Pancreas (tissue), 10 donors: Measurements from ENCODE around the gene ANKRD42. TPM values are rescaled to one million over a fixed set of nuclear protein-coding genes. Genes with fewer than 3 reads are reported as not detected.

ENCODE experiments used
- ATAC-seq, 4 donors: fragments of 200-7000 bp; cut with Tn5 transposase; one replicate each; pipeline versions ENCODE4 v1.8.0 to v1.9.1; 2020; ENCODE audit warnings: mild to moderate bottlenecking in 4 of 4, moderate library complexity in 4 of 4
- DNase-seq, 6 donors: peaks; one replicate each; pipeline ENCODE4 v3.0.0-alpha.2; 2020
- FAIRE-seq: peaks from 2 replicates; lab custom pipeline; 2012; peaks lifted over from hg19 to GRCh38; lab: Jason Lieb, UNC
- H3K27ac ChIP-seq, 4 donors: fragments of 200-600 bp; sonication (generic); 1 replicate in 3 of 4; 2 replicates in 1 of 4; pipeline versions ENCODE4 v1.5.0 to v1.8.0; 2020
- H3K27me3 ChIP-seq, 4 donors: fragments of 200-600 bp; one replicate each; pipeline ENCODE4 v1.8.0; 2021
- H3K36me3 ChIP-seq, 3 donors: fragments of 200-600 bp; sonication (generic) in 1 of 3; one replicate each; pipeline versions ENCODE4 v1.5.0 to v1.8.0; 2020 to 2021
- H3K4me1 ChIP-seq, 3 donors: fragments of 200-600 bp; one replicate each; pipeline ENCODE4 v1.8.0; 2021
- H3K4me3 ChIP-seq, 4 donors: fragments of 200-600 bp; sonication (generic) in 2 of 4; one replicate each; pipeline versions ENCODE4 v1.5.0 to v1.8.0; 2020 to 2021
- H3K9me3 ChIP-seq, 4 donors: fragments of 200-600 bp; one replicate each; pipeline ENCODE4 v1.8.0; 2021
- WGBS, 2 donors: extraction: QIAGEN DNeasy Blood & Tissue Kit; methylation state at CpG; one replicate each; pipeline ENCODE4 v1.1.7; 2013; 5-methylcytosine and 5-hydroxymethylcytosine counted together
- intact Hi-C, 3 donors: fragments of 100-400 bp; cut with DNase I; formaldehyde crosslinking; loops; one replicate each; pipeline versions ENCODE4 v1.11.1 to v1.14.2; 2022
- polyA plus RNA-seq, 2 donors: library from polyadenylated mRNA; stranded (reverse); fragments of 200-250 nt; gene quantifications; one replicate each; pipeline ENCODE4 v1.2.3, GENCODE V29; 2013
- total RNA-seq, 6 donors: library from RNA; stranded (reverse); fragmentation: NEBNext Ultra II Directional in 4 of 6; extraction: Animal tissue kit (Norgen Biotek cat#: 25700) in 4 of 6; gene quantifications; one replicate each; pipeline versions ENCODE4 v1.2.1 to v1.2.4, GENCODE V29; 2021 to 2023
- TF ChIP-seq, protein P1 (sequence below), 4 donors: fragments of 200-600 bp; sonication (generic) in 3 of 4; IDR thresholded peaks; one replicate each; pipeline versions ENCODE4 v1.5.0 to v1.8.0; 2021; ENCODE audit warnings: antibody characterized with exemption in 4 of 4
- donor health status: healthy with polysubstance abuse.
- donor health status: DM: no; HTN: no; CAD: no; lungs with moderate emphysema.
- donor health status: DM: no; HTN: no; CAD: no.
- donor health status: control.
- donor health status: control.
- donor health status: Bipolar disorder and iron deficiency.
- donor health status: DM: yes; HTN: yes; CAD: no.
- donor health status: DM: no; HTN: no; CAD: no.
- donor health status: DM: no; HTN: no; CAD: no.
- donor health status: DM: yes; HTN: yes; CAD: no.

Gene ANKRD42
- total and polyA plus RNA-seq, 8 donors: 3.5 to 8.1 (median 5.3) TPM

DNA sequence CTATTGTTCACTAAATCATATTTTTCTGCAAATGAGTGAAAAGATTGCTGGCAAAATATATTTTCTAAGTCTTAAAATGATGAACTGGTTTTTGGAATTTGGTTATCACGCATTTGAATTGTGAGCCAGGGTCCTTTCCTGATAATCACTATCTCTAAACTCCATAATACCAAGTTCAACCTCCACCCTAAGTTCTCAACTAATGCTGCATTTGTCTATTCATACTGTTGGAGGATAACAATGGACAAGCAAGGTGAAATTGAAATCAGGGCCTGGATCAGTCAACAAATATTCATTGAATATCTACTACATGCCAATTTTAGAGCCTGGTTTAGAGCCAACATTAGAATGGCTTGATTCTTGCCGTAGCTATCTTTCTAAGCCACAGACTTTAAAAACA, 41.2 kb upstream of the ANKRD42 start:
- DNase-seq: no peak
- intact Hi-C loops: no loop called here

DNA sequence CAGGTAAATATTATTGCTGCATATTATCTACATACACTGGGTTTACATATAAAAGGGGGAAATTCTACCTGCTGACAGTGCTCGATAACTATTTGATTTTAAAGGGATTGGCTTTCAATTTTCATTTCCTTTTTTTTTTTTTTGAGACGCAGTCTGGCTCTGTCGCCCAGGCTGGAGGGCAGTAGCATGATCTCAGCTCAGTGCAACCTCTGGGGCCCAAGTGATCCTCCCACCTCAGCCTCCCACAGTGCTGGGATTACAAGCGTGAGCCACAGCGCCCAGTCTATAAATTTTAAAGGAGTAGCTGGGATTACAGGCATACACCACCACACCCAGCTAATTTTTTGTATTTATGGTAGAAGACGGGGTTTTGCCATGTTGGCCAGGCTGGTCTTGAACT, 39.7 kb upstream of the ANKRD42 start:
- Histone ChIP-seq H3K27me3 (no peaks in the 10 kb centered on the region), H3K27ac (no peak overlapping the region), H3K9me3 (no peaks in the 10 kb centered on the region), H3K4me1 (no peaks in the 10 kb centered on the region), H3K4me3 (no peak overlapping the region), H3K36me3 (no peaks in the 10 kb centered on the region)
- no peak for FAIRE-seq
- TF ChIP-seq, protein P1, sequence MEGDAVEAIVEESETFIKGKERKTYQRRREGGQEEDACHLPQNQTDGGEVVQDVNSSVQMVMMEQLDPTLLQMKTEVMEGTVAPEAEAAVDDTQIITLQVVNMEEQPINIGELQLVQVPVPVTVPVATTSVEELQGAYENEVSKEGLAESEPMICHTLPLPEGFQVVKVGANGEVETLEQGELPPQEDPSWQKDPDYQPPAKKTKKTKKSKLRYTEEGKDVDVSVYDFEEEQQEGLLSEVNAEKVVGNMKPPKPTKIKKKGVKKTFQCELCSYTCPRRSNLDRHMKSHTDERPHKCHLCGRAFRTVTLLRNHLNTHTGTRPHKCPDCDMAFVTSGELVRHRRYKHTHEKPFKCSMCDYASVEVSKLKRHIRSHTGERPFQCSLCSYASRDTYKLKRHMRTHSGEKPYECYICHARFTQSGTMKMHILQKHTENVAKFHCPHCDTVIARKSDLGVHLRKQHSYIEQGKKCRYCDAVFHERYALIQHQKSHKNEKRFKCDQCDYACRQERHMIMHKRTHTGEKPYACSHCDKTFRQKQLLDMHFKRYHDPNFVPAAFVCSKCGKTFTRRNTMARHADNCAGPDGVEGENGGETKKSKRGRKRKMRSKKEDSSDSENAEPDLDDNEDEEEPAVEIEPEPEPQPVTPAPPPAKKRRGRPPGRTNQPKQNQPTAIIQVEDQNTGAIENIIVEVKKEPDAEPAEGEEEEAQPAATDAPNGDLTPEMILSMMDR (IDR thresholded peaks at IDR 0.05): no peak
- no peak for ATAC-seq
- DNase-seq: no peak
- intact Hi-C loops: no loop called here
- 91 to 94% methylated on average over 6 of the region's 6 CpGs for WGBS, 2 donors

More for the DNA sequence above, 41.2 kb upstream of the ANKRD42 start:
- WGBS, 2 donors: 84 to 90% methylated on average over 2 of the region's 2 CpGs
- H3K4me1 ChIP-seq: no peaks in the 10 kb centered on the region
- ATAC-seq (no peak), FAIRE-seq (no peak)
- H3K36me3 ChIP-seq: no peaks in the 10 kb centered on the region
- no peak overlapping the region for H3K4me3 ChIP-seq
- no peaks in the 10 kb centered on the region for H3K9me3 ChIP-seq
- TF ChIP-seq, protein P1 (IDR thresholded peaks at IDR 0.05): no peak
- no peaks in the 10 kb centered on the region for H3K27me3 ChIP-seq
- no peak overlapping the region for H3K27ac ChIP-seq

DNA sequence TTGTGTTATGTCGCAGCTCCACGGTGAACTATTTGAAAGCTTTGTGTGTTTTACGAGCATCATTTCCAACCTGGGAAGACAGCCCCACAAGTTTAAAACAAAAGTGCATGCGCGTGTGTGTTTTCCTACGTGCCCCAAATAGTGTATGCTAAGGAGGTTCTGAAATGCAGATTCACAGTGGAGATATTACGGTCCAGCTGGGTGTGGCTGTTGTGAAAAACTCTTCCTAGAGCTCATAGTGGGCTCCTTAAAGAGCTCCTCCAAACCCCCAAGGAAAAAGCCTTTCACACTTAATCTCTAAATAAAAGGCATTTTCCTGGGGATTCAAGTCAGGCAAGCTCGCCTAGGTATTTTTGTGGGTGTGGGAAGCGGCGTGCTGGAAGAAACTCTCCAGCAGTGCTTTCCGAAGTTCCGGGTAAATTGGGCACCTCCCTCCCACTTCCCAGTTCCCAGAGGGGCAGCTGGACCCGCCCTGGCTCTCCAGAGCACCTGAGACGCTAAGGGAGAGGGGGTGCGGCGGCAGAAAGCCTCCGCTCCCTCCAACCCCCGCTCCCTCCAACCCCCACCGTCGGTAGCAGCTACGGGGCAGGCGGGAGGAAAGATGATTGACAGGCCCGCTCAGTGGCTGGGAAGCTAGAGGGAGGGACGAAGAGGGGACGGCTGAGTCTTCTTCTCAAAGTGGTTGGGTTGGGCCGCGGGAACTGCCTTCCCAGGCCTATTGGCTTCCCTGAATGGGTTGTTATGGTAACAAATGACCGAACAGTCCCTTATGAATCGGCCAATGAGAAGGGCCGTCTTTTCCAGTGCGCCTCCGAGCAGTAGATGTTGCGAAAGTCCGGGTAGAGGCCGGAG, 37.1 kb upstream of the ANKRD42 start:
- peak; percentile 96 for FAIRE-seq

DNA sequence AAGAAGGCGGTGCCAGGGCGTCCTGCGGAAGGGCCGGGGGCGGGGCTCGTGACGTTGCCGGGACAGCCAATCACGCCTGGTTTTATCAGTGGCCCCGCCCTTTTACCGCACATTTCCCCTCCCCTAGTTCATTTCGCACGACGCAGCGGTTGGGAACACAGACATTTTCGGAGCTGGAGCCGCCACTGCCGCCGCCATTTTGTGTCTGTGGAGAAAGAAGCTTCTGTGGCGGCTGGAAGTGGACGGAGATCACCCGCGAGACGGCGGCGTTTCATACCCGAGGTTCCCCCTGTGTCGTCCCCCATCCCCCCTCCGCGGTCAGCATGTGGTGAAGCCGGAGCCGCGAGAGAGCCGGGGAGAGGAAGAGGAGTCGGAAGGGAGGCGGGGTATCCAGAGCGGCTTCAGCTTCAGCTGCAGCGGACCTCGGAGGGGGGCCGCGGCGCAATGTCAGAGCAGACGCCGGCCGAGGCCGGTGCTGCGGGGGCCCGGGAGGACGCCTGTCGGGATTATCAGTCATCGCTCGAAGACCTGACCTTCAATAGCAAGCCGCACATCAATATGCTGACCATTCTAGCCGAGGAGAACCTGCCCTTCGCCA, 36.4 kb upstream of the ANKRD42 start, which contains the start of gene PCF11:
PCF11 (plus strand) TSS at position 136 of the 598 bp plus-strand sequence; CDS start at position 445, 309 bp downstream.
- TF ChIP-seq, protein P1 (IDR thresholded peaks at IDR 0.05): no peak
- intact Hi-C loops: no loop called here
- FAIRE-seq (no peak), DNase-seq (peak in 1 of 6 donors; percentile 96), ATAC-seq (peak; percentile 8 to 27 (median 14))
- Histone ChIP-seq H3K4me1 (peaks cover 0 to 20% (median 19%) of the 10 kb centered on the region in 3 donors), H3K27ac (peak within 1 kb of the TSS; percentile 89 to 100 (median 97)), H3K9me3 (no peaks in the 10 kb centered on the region), H3K27me3 (no peaks in the 10 kb centered on the region), H3K36me3 (no peaks in the 10 kb centered on the region), H3K4me3 (peak within 1 kb of the TSS; percentile 66 to 80 (median 68))
- WGBS, 2 donors: 0% methylated on average over 50 to 55 of the region's 55 CpGs

More for the DNA sequence above, 37.1 kb upstream of the ANKRD42 start:
- Histone ChIP-seq H3K27ac (peak overlapping the region; percentile 74 to 100 (median 88)), H3K4me3 (peak overlapping the region; percentile 19 to 54 (median 42)), H3K36me3 (no peaks in the 10 kb centered on the region), H3K4me1 (peaks cover 0 to 13% (median 11%) of the 10 kb centered on the region in 3 donors), H3K9me3 (no peaks in the 10 kb centered on the region), H3K27me3 (no peaks in the 10 kb centered on the region)
- DNase-seq (peak; percentile 89 to 99 (median 98)), ATAC-seq (peak; percentile 84 to 91 (median 88))
- TF ChIP-seq, protein P1 (IDR thresholded peaks at IDR 0.05): no peak
- 0 to 1% methylated on average over 35 of the region's 35 CpGs for WGBS, 2 donors
- intact Hi-C loops: no loop called here
